Neuronal stem cell (in vitro differentiated cells): ENCODE measurements around the gene PPP1CA.

Source experiments
- DNase-seq: peaks from one replicate; pipeline ENCODE4 v3.0.0-alpha.2; 2013; ENCODE audit warnings: low spot score
- H2AFZ ChIP-seq: one replicate; pipeline ENCODE4 v1.6.1; 2013; ENCODE audit warnings: mild to moderate bottlenecking, low read length, inconsistent platforms
- H2AK5ac ChIP-seq: 2 replicates; pipeline ENCODE4 v1.6.1; 2013; ENCODE audit warnings: low read depth, mild to moderate bottlenecking, inconsistent platforms, low read length, moderate library complexity, mixed read lengths
- H2BK120ac ChIP-seq: 2 replicates; pipeline ENCODE4 v1.6.1; 2013; ENCODE audit warnings: low read depth, mild to moderate bottlenecking, inconsistent platforms, low read length, moderate library complexity, mixed read lengths
- H2BK12ac ChIP-seq: one replicate; pipeline ENCODE4 v1.6.1; 2013; ENCODE audit warnings: low read length, inconsistent platforms
- H2BK15ac ChIP-seq: 2 replicates; pipeline ENCODE4 v1.6.1; 2013; ENCODE audit warnings: mild to moderate bottlenecking, low read length, inconsistent platforms, mixed read lengths
- H2BK5ac ChIP-seq: one replicate; pipeline ENCODE4 v1.6.1; 2013; ENCODE audit warnings: inconsistent platforms, mild to moderate bottlenecking, low read length, moderate library complexity
- H3K14ac ChIP-seq: one replicate; pipeline ENCODE4 v1.6.1; 2013; ENCODE audit warnings: low read length, inconsistent platforms
- H3K18ac ChIP-seq: 2 replicates; pipeline ENCODE4 v1.6.1; 2013; ENCODE audit warnings: low read length, inconsistent platforms
- H3K23ac ChIP-seq: 2 replicates; pipeline ENCODE4 v1.6.1; 2013; ENCODE audit warnings: low read depth, mild to moderate bottlenecking, mixed read lengths, low read length, inconsistent platforms; ENCODE audit not compliant: poor library complexity
- H3K27ac ChIP-seq: replicated peaks from 3 replicates; pipeline ENCODE4 v1.5.1; 2013; ENCODE audit warnings: low read length, inconsistent platforms
- H3K27me3 ChIP-seq, 3 experiments: 2 replicates each; pipeline ENCODE4 v1.6.1; 2013; ENCODE audit warnings: low read length in 3 of 3, mild to moderate bottlenecking in 2 of 3, inconsistent platforms in 1 of 3, low read depth in 1 of 3, mixed read lengths in 1 of 3, moderate library complexity in 1 of 3; ENCODE audit not compliant: control insufficient read depth in 3 of 3, insufficient read depth in 3 of 3
- H3K36me3 ChIP-seq, 2 donors: replicated peaks in 1 of 2; 2 replicates each; pipeline ENCODE4 v1.6.1; 2013; ENCODE audit warnings: low read length in 2 of 2; ENCODE audit not compliant: control insufficient read depth in 2 of 2, insufficient read depth in 2 of 2
- H3K4ac ChIP-seq: 2 replicates; pipeline ENCODE4 v1.6.1; 2013; ENCODE audit warnings: inconsistent platforms, mild to moderate bottlenecking, low read length, moderate library complexity
- H3K4me1 ChIP-seq, 2 donors: 1 replicate in 1 of 2; 2 replicates in 1 of 2; pipeline ENCODE4 v1.6.1; 2013; ENCODE audit warnings: low read length in 2 of 2, low read depth in 1 of 2; ENCODE audit not compliant: control insufficient read depth in 2 of 2, insufficient read depth in 1 of 2
- H3K4me2 ChIP-seq: one replicate; pipeline ENCODE4 v1.6.1; 2013; ENCODE audit warnings: mild to moderate bottlenecking, low read length, inconsistent platforms; ENCODE audit not compliant: insufficient read depth, poor library complexity, severe bottlenecking
- H3K4me3 ChIP-seq, 2 donors: 2 replicates each; pipeline ENCODE4 v1.5.1; 2013; ENCODE audit warnings: low read length in 2 of 2, mild to moderate bottlenecking in 2 of 2, inconsistent platforms in 1 of 2, moderate library complexity in 1 of 2
- H3K79me1 ChIP-seq: one replicate; pipeline ENCODE4 v1.6.1; 2013; ENCODE audit warnings: low read depth, mild to moderate bottlenecking, inconsistent platforms, low read length, moderate library complexity
- H3K9ac ChIP-seq: one replicate; pipeline ENCODE4 v1.6.1; 2013; ENCODE audit warnings: mild to moderate bottlenecking, low read depth, low read length, inconsistent platforms; ENCODE audit not compliant: poor library complexity
- H3K9me3 ChIP-seq, 2 donors: replicated peaks in 1 of 2; 2 replicates each; pipeline versions ENCODE3 to v1.6.1; 2013; ENCODE audit warnings: low read length in 2 of 2, mild to moderate bottlenecking in 2 of 2, inconsistent platforms in 1 of 2, low read depth in 1 of 2, mixed read lengths in 1 of 2, moderate library complexity in 1 of 2; ENCODE audit not compliant: control insufficient read depth in 2 of 2, insufficient read depth in 1 of 2
- H4K8ac ChIP-seq: one replicate; pipeline ENCODE4 v1.6.1; 2013; ENCODE audit warnings: low read depth, mild to moderate bottlenecking, inconsistent platforms, low read length, moderate library complexity
- H4K91ac ChIP-seq: one replicate; pipeline ENCODE4 v1.6.1; 2013; ENCODE audit warnings: low read length, low read depth, mild to moderate bottlenecking, inconsistent platforms; ENCODE audit not compliant: poor library complexity
- WGBS, 2 donors: extraction: QIAGEN DNeasy Blood & Tissue Kit; methylation state at CpG; one replicate each; pipeline ENCODE4 v1.1.7; 2013; ENCODE audit warnings: missing lambda C conversion rate in 2 of 2, mixed read lengths in 1 of 2; ENCODE audit not compliant: insufficient read length in 2 of 2, insufficient replicate concordance in 1 of 2; ENCODE audit errors: extremely low coverage in 2 of 2; 5-methylcytosine and 5-hydroxymethylcytosine counted together

PPP1CA gene

DNA sequence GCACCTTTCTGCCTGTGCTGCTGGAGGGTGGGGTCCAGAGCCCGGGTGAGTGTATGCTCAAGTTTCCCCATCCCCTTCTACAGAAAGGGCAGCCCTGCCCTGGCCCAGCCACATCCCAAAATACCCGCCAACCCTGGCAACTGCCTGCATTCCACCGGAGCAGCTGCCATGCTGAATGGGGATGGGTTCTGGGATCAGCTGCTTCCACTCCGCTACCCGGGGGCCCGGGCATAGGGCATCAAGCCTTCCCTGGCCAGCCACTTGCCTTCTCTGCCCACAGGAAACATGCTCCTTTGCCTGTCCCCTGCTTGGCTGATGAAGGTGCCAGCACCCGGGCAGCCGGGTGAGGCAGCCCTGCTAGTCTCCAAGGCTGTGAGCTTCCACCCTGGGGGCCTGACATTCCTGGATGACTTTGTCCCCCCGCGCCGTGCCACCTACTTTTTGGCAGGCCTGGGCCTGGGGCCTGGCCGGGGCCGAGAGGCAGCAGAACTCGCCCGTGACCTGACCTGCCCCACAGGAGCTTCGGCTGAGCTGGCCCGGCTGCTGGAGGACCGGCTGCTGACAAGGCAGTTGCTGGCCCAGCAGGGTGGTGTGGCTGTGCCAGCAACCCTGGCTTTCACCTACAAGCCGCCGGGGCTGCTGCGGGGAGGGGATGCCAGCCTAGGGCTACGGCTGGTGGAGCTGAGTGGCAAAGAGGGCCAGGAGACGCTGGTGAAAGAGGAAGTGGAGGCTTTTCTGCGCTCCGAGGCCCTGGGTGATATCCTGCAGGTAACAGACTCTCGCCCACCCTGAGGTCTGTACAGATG is 17.0 kb upstream of the PPP1CA start:
- Histone ChIP-seq H3K23ac (peak overlapping the region; percentile 60), H4K91ac (no peak overlapping the region), H3K79me1 (peaks cover 2% of the 10 kb centered on the region), H3K36me3 (no peaks in the 10 kb centered on the region), H3K4ac (no peak overlapping the region), H3K4me1 (peaks cover 10 to 13% of the 10 kb centered on the region in 2 donors), H3K9ac (peak overlapping the region; percentile 32), H3K18ac (peak overlapping the region; percentile 67), H2BK15ac (peak overlapping the region; percentile 56), H3K9me3 (no peaks in the 10 kb centered on the region), H2BK120ac (peak overlapping the region; percentile 74), H2AFZ (no peak overlapping the region), H2BK12ac (no peak overlapping the region), H4K8ac (no peak overlapping the region), H2BK5ac (peak overlapping the region; percentile 0), H3K27ac (no peak overlapping the region), H2AK5ac (peak overlapping the region; percentile 7), H3K4me3 (no peak overlapping the region), H3K27me3 (peaks cover 0 to 27% (median 2%) of the 10 kb centered on the region in 3 experiments), H3K14ac (no peak overlapping the region), H3K4me2 (no peak overlapping the region)
- DNase-seq, result no peak
- no CpG with 5 or more reads among the region's 26 CpGs for WGBS, 2 donors

DNA sequence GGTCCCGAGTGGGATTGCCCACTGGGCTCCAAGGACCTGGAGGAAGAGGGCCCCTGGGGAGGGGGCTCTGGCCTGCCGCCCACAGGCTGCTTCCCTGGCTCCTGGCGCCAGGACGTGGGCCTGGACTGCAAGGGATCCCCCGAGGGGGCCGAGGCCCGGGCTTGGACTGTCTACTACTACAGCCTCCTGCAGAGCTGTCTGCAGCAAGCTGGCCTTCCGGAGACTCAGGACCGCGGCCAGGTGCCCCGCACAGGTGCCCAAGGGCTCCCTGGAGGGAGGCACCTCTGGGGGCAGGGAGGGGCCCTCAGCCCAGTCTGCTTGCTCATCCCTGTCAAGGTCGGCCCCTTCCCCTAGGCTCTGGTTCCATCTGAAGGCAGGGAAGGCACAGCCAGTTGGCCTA is 15.8 kb upstream of the PPP1CA start:
- H3K9me3 ChIP-seq, result no peaks in the 10 kb centered on the region

DNA sequence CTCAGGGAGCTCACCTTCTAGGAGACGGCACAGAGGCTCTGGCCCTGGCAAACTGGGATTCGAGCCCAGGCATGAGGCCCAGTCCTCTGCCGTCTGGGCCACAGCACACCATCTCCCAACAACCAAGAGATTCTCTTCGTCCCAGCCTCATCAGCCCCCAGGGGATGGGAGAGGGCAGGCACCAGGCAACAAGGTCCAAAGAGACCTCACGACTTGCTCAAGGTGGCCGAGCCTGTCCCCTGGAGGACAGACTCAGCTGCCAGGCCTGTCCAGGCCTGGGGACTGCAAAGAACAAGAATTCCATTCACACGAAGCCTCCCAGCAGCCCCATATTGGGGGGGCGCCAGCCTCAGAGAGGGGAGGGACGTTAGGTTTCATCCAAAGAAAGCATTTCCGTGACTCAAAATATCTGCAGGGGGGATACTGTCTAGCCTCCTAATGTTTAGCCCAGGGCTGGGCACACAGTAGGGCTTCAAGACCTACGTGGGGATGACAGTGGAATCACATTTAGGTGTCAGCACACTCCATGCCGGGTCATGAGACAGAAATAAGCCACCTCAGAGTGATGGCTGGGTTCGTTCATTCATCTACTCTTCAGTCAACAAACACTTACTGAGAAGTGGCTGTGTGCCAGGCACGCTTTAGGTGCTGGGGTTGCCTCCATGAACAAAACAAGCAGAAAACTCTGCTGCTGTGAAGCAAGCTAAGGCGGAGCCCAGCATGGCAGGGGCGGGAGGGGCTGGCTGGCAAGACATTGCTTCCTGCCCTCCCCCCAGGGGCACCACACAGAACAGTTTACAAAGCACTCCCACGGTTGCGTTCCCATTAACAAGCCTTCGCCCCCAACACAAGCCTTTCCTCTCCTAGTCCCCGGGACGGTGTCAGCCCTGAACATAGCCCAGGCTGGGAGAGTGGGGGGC is 15.0 kb upstream of the PPP1CA start:
- Histone ChIP-seq H2BK12ac (peak overlapping the region; percentile 73), H3K27ac (no peak overlapping the region), H2AK5ac (peak overlapping the region; percentile 66), H3K4me2 (no peak overlapping the region), H3K36me3 (no peaks in the 10 kb centered on the region), H3K4ac (no peak overlapping the region), H3K9ac (no peak overlapping the region), H2BK120ac (no peak overlapping the region), H3K4me3 (no peak overlapping the region), H2BK15ac (no peak overlapping the region), H3K4me1 (peaks cover 10 to 16% of the 10 kb centered on the region in 2 donors), H4K8ac (no peak overlapping the region), H3K18ac (no peak overlapping the region), H4K91ac (no peak overlapping the region), H2BK5ac (peak overlapping the region; percentile 66), H3K14ac (no peak overlapping the region), H3K23ac (peak overlapping the region; percentile 65), H2AFZ (no peak overlapping the region), H3K27me3 (peaks cover 0 to 27% (median 2%) of the 10 kb centered on the region in 3 experiments), H3K79me1 (peaks cover 2% of the 10 kb centered on the region), H3K9me3 (no peaks in the 10 kb centered on the region)
- DNase-seq, result no peak
- WGBS, 2 donors, result no CpG with 5 or more reads among the region's 21 CpGs

More for the DNA sequence above, 15.8 kb upstream of the PPP1CA start:
- Histone ChIP-seq H3K23ac (peak overlapping the region; percentile 65), H3K14ac (no peak overlapping the region), H3K79me1 (peaks cover 2% of the 10 kb centered on the region), H2BK15ac (no peak overlapping the region), H3K9ac (no peak overlapping the region), H3K4me1 (peaks cover 10 to 13% of the 10 kb centered on the region in 2 donors), H3K36me3 (no peaks in the 10 kb centered on the region), H3K27me3 (peaks cover 0 to 27% (median 2%) of the 10 kb centered on the region in 3 experiments), H3K4ac (no peak overlapping the region), H3K4me2 (no peak overlapping the region), H3K4me3 (no peak overlapping the region), H2BK12ac (peak overlapping the region; percentile 84), H2BK5ac (peak overlapping the region; percentile 66), H4K91ac (no peak overlapping the region), H3K18ac (no peak overlapping the region), H4K8ac (no peak overlapping the region), H3K27ac (no peak overlapping the region), H2BK120ac (no peak overlapping the region), H2AFZ (no peak overlapping the region), H2AK5ac (peak overlapping the region; percentile 95)
- DNase-seq, result no peak
- WGBS, 2 donors, result no CpG with 5 or more reads among the region's 12 CpGs
